ENCODE measurements around the gene MALRD1.
"Not testable (repeated sequence)": the region's sequence is repeated elsewhere in the genome, so short reads cannot be mapped to it uniquely, and the experiment has no call there.

Gene MALRD1

DNA sequence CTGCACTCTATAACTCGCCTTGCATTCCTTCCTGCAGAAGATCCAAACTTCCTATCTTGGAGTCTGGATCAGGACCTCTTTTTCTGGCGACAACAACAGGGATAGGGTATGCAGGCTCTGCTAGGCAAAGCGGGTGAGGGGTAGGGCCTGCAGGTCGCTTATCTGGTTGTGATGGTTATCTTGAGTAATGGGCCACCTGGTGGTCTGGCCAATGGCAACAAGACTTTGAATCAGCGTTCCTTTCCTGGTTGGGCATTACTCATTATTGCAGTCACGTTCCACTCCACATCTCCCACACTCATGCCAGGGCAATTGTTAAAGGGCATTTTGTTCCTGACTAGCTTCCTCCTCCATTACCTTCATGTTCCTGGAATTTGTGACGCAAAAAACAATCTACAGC lies 719.3 kb downstream of the MALRD1 start:
- Histone ChIP-seq H3K9ac (ENCODE audit: low read length) (no peak overlapping the region), H3K4me3 (ENCODE audit: low read length) (no peak overlapping the region), H3K27ac (ENCODE audit: low read depth, low read length) (no peak overlapping the region), H3K36me3 (ENCODE audit: control insufficient read depth, insufficient read depth, low read length) (no peaks in the 10 kb centered on the region), H3K4me1 (ENCODE audit: control insufficient read depth, insufficient read depth, low read length) (no peaks in the 10 kb centered on the region), H3K27me3 (ENCODE audit: control insufficient read depth, insufficient read depth, low read length) (no peaks in the 10 kb centered on the region)

DNA sequence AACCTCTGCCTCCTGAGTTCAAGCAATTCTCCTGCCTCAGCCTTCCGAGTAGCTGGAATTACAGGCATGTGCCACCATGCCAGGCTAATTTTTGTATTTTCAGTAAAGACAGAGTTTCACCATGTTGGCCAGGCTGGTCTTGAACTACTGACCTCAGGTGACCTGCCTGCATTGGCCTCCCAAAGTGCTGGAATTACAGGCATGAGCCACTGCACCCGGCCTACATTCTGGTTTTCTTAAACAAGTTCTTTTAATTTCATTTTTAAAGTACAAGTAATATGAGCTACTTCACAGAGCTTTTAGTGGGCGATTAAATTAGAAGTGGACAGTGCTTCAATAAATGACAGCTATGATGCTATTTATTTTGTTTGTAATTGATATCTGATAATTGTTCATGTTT lies 721.2 kb downstream of the MALRD1 start:
- H3K4me1 ChIP-seq (ENCODE audit: control insufficient read depth, insufficient read depth, low read length); H3K27me3 ChIP-seq (ENCODE audit: control insufficient read depth, insufficient read depth, low read length); H3K4me3 ChIP-seq (ENCODE audit: low read length): not testable (repeated sequence)

DNA sequence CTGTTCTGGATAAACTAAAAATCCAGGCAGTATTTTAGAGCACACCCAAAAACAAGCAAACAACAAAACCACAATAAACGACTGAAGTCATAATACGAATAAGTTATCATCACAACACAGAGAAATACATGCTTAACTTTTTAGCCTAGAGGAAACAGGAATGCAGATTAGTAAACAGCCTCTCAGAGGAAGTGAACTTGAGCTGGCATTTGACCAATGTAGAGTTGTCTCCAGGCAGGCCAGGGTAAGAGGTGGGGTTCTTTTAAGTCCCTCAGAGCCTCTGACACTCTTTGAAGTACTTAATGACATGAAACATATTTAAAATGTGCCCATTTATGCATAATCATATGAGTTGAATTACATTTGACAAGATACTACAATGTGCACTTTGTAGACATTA lies 724.4 kb downstream of the MALRD1 start:
- no peaks in the 10 kb centered on the region for H3K36me3 ChIP-seq (ENCODE audit: control insufficient read depth, insufficient read depth, low read length)
- no peak overlapping the region for H3K27ac ChIP-seq (ENCODE audit: low read depth, low read length)
- no peak overlapping the region for H3K9ac ChIP-seq (ENCODE audit: low read length)
- H3K27me3 ChIP-seq (ENCODE audit: control insufficient read depth, insufficient read depth, low read length) = no peaks in the 10 kb centered on the region
- no peaks in the 10 kb centered on the region for H3K4me1 ChIP-seq (ENCODE audit: control insufficient read depth, insufficient read depth, low read length)
- H3K4me3 ChIP-seq (ENCODE audit: low read length) = no peak overlapping the region

More for the DNA sequence above, 721.2 kb downstream of the MALRD1 start:
- H3K27ac ChIP-seq (ENCODE audit: low read depth, low read length); H3K9ac ChIP-seq (ENCODE audit: low read length); H3K36me3 ChIP-seq (ENCODE audit: control insufficient read depth, insufficient read depth, low read length): not testable (repeated sequence)

DNA sequence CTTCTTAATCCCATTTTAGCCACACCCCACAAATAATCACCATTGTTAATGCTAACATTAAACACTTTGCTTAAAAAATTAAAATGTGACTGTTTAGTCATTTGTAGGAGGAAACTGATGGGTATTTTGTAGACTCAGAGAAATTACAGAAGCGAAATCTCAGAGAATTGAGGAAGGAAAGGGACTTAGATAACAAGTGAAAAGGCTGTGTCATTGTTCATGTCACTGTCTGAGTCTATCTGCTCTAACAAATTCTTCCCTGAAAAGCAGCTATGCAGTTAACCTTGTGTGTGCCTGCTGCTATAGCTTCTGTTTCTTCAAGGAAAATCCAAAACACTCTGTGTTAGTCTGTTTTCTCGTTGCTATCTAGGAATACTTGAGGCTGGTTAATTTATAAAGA lies 726.7 kb downstream of the MALRD1 start:
- Histone ChIP-seq H3K27me3 (ENCODE audit: control insufficient read depth, insufficient read depth, low read length) (no peaks in the 10 kb centered on the region), H3K36me3 (ENCODE audit: control insufficient read depth, insufficient read depth, low read length) (no peaks in the 10 kb centered on the region), H3K27ac (ENCODE audit: low read depth, low read length) (no peak overlapping the region), H3K4me1 (ENCODE audit: control insufficient read depth, insufficient read depth, low read length) (no peaks in the 10 kb centered on the region), H3K9ac (ENCODE audit: low read length) (no peak overlapping the region), H3K4me3 (ENCODE audit: low read length) (no peak overlapping the region)

DNA sequence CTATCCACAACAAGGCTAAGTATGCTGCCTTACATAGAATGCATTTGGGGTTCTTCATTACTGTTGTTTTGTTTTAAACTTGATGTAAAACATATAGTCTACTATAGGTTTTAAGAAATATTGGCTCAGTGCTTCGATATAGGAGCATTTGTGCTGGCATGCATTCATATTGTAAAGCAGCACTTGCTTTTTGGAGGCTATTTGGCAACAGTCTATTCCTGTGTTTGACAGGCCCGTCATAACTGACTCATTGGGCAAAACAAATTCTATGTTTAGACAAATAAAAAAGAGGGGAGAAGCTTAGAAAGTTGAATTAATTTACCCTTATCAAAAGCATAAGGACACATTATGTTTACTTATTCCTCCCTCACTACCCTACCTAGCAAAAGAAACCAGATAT lies 729.2 kb downstream of the MALRD1 start:
- Histone ChIP-seq H3K27me3 (ENCODE audit: control insufficient read depth, insufficient read depth, low read length) (no peaks in the 10 kb centered on the region), H3K4me3 (ENCODE audit: low read length) (no peak overlapping the region), H3K36me3 (ENCODE audit: control insufficient read depth, insufficient read depth, low read length) (no peaks in the 10 kb centered on the region), H3K4me1 (ENCODE audit: control insufficient read depth, insufficient read depth, low read length) (no peaks in the 10 kb centered on the region), H3K9ac (ENCODE audit: low read length) (no peak overlapping the region), H3K27ac (ENCODE audit: low read depth, low read length) (no peak overlapping the region)

DNA sequence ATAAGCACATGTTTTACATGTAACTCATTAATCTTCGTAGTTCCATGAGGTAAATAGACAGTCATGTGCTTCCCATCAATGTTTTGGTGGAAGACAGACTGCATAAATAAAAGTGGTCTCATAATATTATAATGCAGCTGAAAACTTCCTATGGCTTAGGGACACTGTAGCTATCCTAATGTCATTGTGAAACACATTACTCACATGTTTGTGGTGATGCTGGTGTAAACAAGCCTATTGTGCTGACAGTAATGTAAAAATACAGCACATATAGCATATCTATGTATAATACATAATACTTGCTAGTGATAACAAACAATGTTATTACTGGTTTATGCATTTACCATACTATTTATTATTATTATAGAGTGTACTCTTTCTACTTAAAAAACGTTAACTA lies 730.4 kb downstream of the MALRD1 start:
- Histone ChIP-seq H3K27ac (ENCODE audit: low read depth, low read length) (no peak overlapping the region), H3K4me3 (ENCODE audit: low read length) (no peak overlapping the region), H3K4me1 (ENCODE audit: control insufficient read depth, insufficient read depth, low read length) (no peaks in the 10 kb centered on the region), H3K27me3 (ENCODE audit: control insufficient read depth, insufficient read depth, low read length) (no peaks in the 10 kb centered on the region), H3K9ac (ENCODE audit: low read length) (no peak overlapping the region), H3K36me3 (ENCODE audit: control insufficient read depth, insufficient read depth, low read length) (no peaks in the 10 kb centered on the region)

DNA sequence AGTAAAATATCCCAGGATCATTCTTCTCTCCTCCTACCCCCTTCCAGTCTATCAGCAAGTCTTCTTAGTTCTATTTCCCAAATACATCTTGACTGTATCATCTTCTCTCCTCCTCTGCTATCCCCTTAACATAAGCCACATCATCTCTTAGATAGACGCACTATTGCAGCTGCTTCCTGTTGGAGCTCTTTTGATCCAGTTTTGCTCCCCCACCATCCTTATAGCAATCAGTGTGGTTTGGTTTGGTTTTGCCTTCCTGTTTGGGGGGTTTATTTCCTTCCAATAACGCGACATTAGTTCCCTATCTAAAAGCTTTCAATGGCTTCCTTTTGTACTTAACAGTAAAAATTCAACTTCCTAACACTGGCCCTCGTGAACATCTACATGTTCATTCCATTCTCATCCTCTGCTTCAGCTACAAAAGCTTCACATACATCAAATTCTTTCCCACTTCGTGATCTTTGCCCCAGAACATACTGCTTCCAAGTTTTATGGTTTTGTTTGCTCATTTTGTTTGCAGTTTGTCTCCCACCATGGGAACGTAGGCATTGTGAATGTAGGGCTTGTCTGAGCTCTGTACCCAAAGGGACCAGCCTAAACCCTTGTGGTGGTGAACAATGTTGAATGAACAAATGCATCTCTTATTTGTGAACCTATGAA lies 734.0 kb downstream of the MALRD1 start:
- Histone ChIP-seq H3K36me3 (ENCODE audit: control insufficient read depth, insufficient read depth, low read length) (no peaks in the 10 kb centered on the region), H3K27ac (ENCODE audit: low read depth, low read length) (no peak overlapping the region), H3K4me1 (ENCODE audit: control insufficient read depth, insufficient read depth, low read length) (no peaks in the 10 kb centered on the region), H3K27me3 (ENCODE audit: control insufficient read depth, insufficient read depth, low read length) (no peaks in the 10 kb centered on the region), H3K9ac (ENCODE audit: low read length) (no peak overlapping the region), H3K4me3 (ENCODE audit: low read length) (no peak overlapping the region)

DNA sequence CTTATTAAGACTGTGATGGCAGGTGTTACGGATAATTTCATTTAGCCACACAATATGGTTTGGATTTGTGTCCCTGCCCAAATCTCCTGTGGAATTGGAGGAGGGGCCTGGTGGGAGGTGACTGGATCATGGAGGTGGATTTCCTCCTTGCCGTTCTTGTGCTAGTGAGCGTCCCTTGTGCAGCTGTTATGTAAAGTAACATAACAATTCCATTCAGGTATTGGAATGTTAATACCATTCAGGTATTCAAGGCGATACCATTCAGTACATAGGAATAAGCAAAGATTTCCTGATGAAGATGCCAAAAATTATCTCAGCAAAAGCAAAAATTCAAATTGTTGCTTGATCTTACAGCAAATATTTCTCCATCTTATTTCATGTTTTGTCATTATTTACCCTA lies 735.1 kb downstream of the MALRD1 start:
- Histone ChIP-seq H3K4me1 (ENCODE audit: control insufficient read depth, insufficient read depth, low read length) (no peaks in the 10 kb centered on the region), H3K27ac (ENCODE audit: low read depth, low read length) (no peak overlapping the region), H3K9ac (ENCODE audit: low read length) (no peak overlapping the region), H3K36me3 (ENCODE audit: control insufficient read depth, insufficient read depth, low read length) (no peaks in the 10 kb centered on the region), H3K27me3 (ENCODE audit: control insufficient read depth, insufficient read depth, low read length) (no peaks in the 10 kb centered on the region), H3K4me3 (ENCODE audit: low read length) (no peak overlapping the region)

Data from rectal smooth muscle tissue (tissue), 1 donor.